Mucosa of stomach (tissue), 1 donor: ENCODE results near the gene TGM2.

Source experiments
- H3K27me3 ChIP-seq: one replicate; pipeline ENCODE4 v1.7.0; 2013; ENCODE audit warnings: mild to moderate bottlenecking, low read length; ENCODE audit not compliant: control insufficient read depth, insufficient read depth
- H3K36me3 ChIP-seq: one replicate; pipeline ENCODE4 v1.7.0; 2013; ENCODE audit warnings: low read length; ENCODE audit not compliant: control insufficient read depth, insufficient read depth
- H3K4me1 ChIP-seq: one replicate; pipeline ENCODE4 v1.7.0; 2013; ENCODE audit warnings: mild to moderate bottlenecking, low read length; ENCODE audit not compliant: control insufficient read depth, insufficient read depth
- H3K4me3 ChIP-seq: one replicate; pipeline ENCODE4 v1.7.0; 2013; ENCODE audit warnings: low read length
- H3K9ac ChIP-seq: one replicate; pipeline ENCODE4 v1.7.0; 2013; ENCODE audit warnings: mild to moderate bottlenecking, low read length, moderate library complexity
- H3K9me3 ChIP-seq: one replicate; pipeline ENCODE4 v1.7.0; 2013; ENCODE audit warnings: mild to moderate bottlenecking, low read length, moderate library complexity; ENCODE audit not compliant: control insufficient read depth
- donor health status: Pancreatic carcinoma.

Gene TGM2

GRCh38 chr20:38207621-38208020 is 42.6 kb upstream of the TGM2 start:
- Histone ChIP-seq H3K9me3 (no peaks in the 10 kb centered on the region), H3K4me3 (no peak overlapping the region), H3K9ac (no peak overlapping the region)

GRCh38 chr20:38205001-38205400 is 39.9 kb upstream of the TGM2 start:
- no peaks in the 10 kb centered on the region for H3K27me3 ChIP-seq
- H3K9ac ChIP-seq = no peak overlapping the region
- H3K4me1 ChIP-seq = no peaks in the 10 kb centered on the region
- no peak overlapping the region for H3K4me3 ChIP-seq
- no peaks in the 10 kb centered on the region for H3K36me3 ChIP-seq
- no peaks in the 10 kb centered on the region for H3K9me3 ChIP-seq

More at GRCh38 chr20:38207621-38208020, 42.6 kb upstream of the TGM2 start:
- no peaks in the 10 kb centered on the region for H3K4me1 ChIP-seq
- no peaks in the 10 kb centered on the region for H3K27me3 ChIP-seq
- H3K36me3 ChIP-seq = no peaks in the 10 kb centered on the region

- H3K4me1 ChIP-seq = no peaks in the 10 kb centered on the region
- no peak overlapping the region for H3K4me3 ChIP-seq
- H3K9ac ChIP-seq = no peak overlapping the region
- H3K9me3 ChIP-seq = no peaks in the 10 kb centered on the region
- H3K36me3 ChIP-seq = no peaks in the 10 kb centered on the region
- H3K27me3 ChIP-seq = no peaks in the 10 kb centered on the region
Measured at GRCh38 chr20:38203981-38204357, 38.9 kb upstream of the TGM2 start.

- H3K9me3 ChIP-seq = no peaks in the 10 kb centered on the region
- no peaks in the 10 kb centered on the region for H3K4me1 ChIP-seq
- no peaks in the 10 kb centered on the region for H3K36me3 ChIP-seq
- H3K4me3 ChIP-seq = no peak overlapping the region
- no peak overlapping the region for H3K9ac ChIP-seq
- no peaks in the 10 kb centered on the region for H3K27me3 ChIP-seq
Measured at GRCh38 chr20:38203337-38203980, 38.4 kb upstream of the TGM2 start.

GRCh38 chr20:38202982-38203293 is 37.9 kb upstream of the TGM2 start:
- Histone ChIP-seq H3K9ac (no peak overlapping the region), H3K9me3 (no peaks in the 10 kb centered on the region), H3K27me3 (no peaks in the 10 kb centered on the region), H3K4me1 (no peaks in the 10 kb centered on the region), H3K4me3 (no peak overlapping the region), H3K36me3 (no peaks in the 10 kb centered on the region)

GRCh38 chr20:38202153-38202981 is 37.3 kb upstream of the TGM2 start:
- Histone ChIP-seq H3K9ac (no peak overlapping the region), H3K4me1 (no peaks in the 10 kb centered on the region), H3K4me3 (no peak overlapping the region), H3K27me3 (no peaks in the 10 kb centered on the region), H3K9me3 (no peaks in the 10 kb centered on the region), H3K36me3 (no peaks in the 10 kb centered on the region)

- Histone ChIP-seq H3K4me3 (no peak overlapping the region), H3K27me3 (no peaks in the 10 kb centered on the region), H3K9ac (no peak overlapping the region), H3K36me3 (no peaks in the 10 kb centered on the region), H3K9me3 (no peaks in the 10 kb centered on the region), H3K4me1 (no peaks in the 10 kb centered on the region)
Measured at GRCh38 chr20:38201356-38201755, 36.3 kb upstream of the TGM2 start.

- H3K36me3 ChIP-seq = no peaks in the 10 kb centered on the region
- H3K4me1 ChIP-seq = no peaks in the 10 kb centered on the region
- H3K9ac ChIP-seq = no peak overlapping the region
- H3K9me3 ChIP-seq = no peaks in the 10 kb centered on the region
- H3K27me3 ChIP-seq = no peaks in the 10 kb centered on the region
- no peak overlapping the region for H3K4me3 ChIP-seq
Measured at GRCh38 chr20:38200646-38201045, 35.6 kb upstream of the TGM2 start.

- Histone ChIP-seq H3K4me3 (no peak overlapping the region), H3K36me3 (no peaks in the 10 kb centered on the region), H3K4me1 (no peaks in the 10 kb centered on the region), H3K9me3 (no peaks in the 10 kb centered on the region), H3K27me3 (no peaks in the 10 kb centered on the region), H3K9ac (no peak overlapping the region)
Measured at GRCh38 chr20:38199501-38200390, 34.7 kb upstream of the TGM2 start.

GRCh38 chr20:38198238-38198861 is 33.3 kb upstream of the TGM2 start:
- no peak overlapping the region for H3K9ac ChIP-seq
- H3K27me3 ChIP-seq = no peaks in the 10 kb centered on the region
- no peaks in the 10 kb centered on the region for H3K36me3 ChIP-seq

GRCh38 chr20:38197619-38198018 is 32.5 kb upstream of the TGM2 start:
- Histone ChIP-seq H3K27me3 (no peaks in the 10 kb centered on the region), H3K4me1 (no peaks in the 10 kb centered on the region), H3K36me3 (no peaks in the 10 kb centered on the region), H3K9ac (no peak overlapping the region), H3K4me3 (no peak overlapping the region), H3K9me3 (no peaks in the 10 kb centered on the region)

More at GRCh38 chr20:38198238-38198861, 33.3 kb upstream of the TGM2 start:
- no peaks in the 10 kb centered on the region for H3K4me1 ChIP-seq
- H3K9me3 ChIP-seq = no peaks in the 10 kb centered on the region
- H3K4me3 ChIP-seq = no peak overlapping the region
